ENCODE measurements around the gene ZNRF1.
A peak's percentile ranks its signal among the peaks of the same experiment; 100 is the strongest.

ZNRF1 gene

DNA sequence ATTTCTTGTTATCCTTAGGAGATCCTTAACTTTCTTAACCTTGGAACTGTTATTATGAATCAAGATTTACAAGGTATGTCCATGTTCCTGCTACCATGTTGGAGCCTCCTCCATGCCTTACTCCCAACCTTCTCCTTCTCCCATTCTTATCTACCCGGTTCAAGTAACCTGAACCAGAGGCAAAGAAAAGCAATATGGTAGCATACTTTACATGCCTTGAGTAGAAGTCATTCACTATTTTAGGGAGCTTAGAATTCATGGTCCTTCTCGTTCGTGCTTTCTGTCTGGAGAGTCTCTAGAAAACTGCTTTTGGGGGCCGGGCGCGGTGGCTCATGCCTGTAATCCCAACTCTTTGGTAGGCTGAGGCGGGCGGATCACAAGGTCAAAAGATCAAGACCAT lies 80.1 kb downstream of the ZNRF1 start:
- DNase-seq (ENCODE audit: low read depth) = no peak
- H3K4me3 ChIP-seq (ENCODE audit: low read depth, low read length) = no peak overlapping the region
- TF ChIP-seq MAX (IDR thresholded peaks at IDR 0.05; ENCODE audit: low read depth, low read length) (no peak), MYC (IDR thresholded peaks at IDR 0.05; ENCODE audit: low read depth, low read length) (no peak), POLR2A (IDR thresholded peaks at IDR 0.05; ENCODE audit: extremely low read depth, insufficient read length) (no peak), CTCF (IDR thresholded peaks at IDR 0.05; ENCODE audit: low read depth, low read length) (no peak)

DNA sequence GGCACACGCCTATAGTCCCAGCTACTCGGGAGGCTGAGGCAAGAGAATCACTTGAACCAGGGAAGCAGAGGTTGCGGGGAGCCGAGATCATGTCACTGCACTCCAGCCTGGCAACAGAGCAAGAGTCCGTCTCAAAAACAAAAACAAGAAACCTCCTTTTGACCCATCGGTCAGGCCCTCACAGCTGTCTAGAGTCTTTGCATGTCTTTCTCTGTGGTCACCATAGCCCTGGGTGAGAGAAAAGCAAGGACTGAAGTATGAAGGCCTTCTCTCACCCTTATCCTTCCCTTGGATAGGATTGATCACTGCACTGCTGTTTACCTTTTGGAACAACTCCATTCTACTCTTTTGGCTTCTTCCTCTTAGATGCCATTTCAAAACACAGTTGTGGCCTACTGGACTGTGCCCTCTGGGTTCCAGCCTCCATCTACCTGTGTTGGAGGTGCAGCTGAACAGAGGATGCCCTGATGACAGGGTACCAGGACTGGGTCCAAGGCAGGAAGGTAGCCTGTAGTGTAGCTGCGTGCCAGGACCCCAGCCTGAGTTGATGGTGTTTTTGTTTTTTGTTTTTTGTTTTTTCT lies 80.6 kb downstream of the ZNRF1 start:
- DNase-seq (ENCODE audit: low read depth) = no peak
- no peak overlapping the region for H3K4me3 ChIP-seq (ENCODE audit: low read depth, low read length)
- no peak for TF ChIP-seq CTCF (IDR thresholded peaks at IDR 0.05; ENCODE audit: low read depth, low read length)
- TF ChIP-seq MAX (IDR thresholded peaks at IDR 0.05; ENCODE audit: low read depth, low read length) = no peak
- TF ChIP-seq MYC (IDR thresholded peaks at IDR 0.05; ENCODE audit: low read depth, low read length) = no peak
- no peak for TF ChIP-seq POLR2A (IDR thresholded peaks at IDR 0.05; ENCODE audit: extremely low read depth, insufficient read length)

GRCh38 chr16:75080205-75081029 lies 81.6 kb downstream of the ZNRF1 start:
- DNase-seq (ENCODE audit: low read depth) = peak; percentile 71
- H3K4me3 ChIP-seq (ENCODE audit: low read depth, low read length) = no peak overlapping the region
- TF ChIP-seq CTCF (IDR thresholded peaks at IDR 0.05; ENCODE audit: low read depth, low read length) (no peak), POLR2A (IDR thresholded peaks at IDR 0.05; ENCODE audit: extremely low read depth, insufficient read length) (no peak), MAX (IDR thresholded peaks at IDR 0.05; ENCODE audit: low read depth, low read length) (no peak), MYC (IDR thresholded peaks at IDR 0.05; ENCODE audit: low read depth, low read length) (no peak)

DNA sequence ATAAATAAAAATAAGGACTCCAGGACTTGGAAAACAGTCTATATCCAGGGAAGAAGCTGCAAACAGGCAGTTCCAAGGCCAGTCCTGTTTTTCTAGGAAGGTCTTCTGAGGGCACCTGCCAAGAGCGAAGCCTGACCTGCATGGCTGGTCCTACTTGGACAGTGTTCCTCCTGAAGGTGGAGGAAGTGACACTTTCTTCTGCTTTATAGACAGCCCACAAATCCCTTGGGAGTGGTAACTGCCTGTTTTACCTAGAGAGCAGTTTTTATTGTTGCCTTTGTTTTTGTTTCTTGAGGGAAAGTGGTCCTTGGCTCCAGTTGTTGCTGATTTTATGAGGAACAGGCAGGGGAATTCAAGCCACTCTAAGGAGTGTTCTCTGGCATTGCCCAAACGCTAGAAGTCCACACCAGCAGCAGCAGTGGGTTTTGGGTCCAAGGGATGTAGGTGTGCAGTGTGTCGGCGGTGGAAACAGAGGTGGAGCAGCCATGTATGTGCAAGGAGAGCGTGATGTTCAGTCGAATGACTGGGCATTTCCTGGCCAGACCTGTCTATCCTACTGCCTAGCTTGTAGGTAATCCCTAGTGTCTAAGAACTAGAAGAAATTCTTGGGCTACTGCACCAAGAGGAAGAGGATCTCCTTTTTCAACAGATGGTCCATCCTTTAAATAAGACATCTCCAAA lies 82.5 kb downstream of the ZNRF1 start:
- peak; percentile 89 for DNase-seq (ENCODE audit: low read depth)
- TF ChIP-seq CTCF (IDR thresholded peaks at IDR 0.05; ENCODE audit: low read depth, low read length) (no peak), MAX (IDR thresholded peaks at IDR 0.05; ENCODE audit: low read depth, low read length) (no peak), POLR2A (IDR thresholded peaks at IDR 0.05; ENCODE audit: extremely low read depth, insufficient read length) (no peak), MYC (IDR thresholded peaks at IDR 0.05; ENCODE audit: low read depth, low read length) (no peak)
- peak overlapping the region; percentile 13 for H3K4me3 ChIP-seq (ENCODE audit: low read depth, low read length)

GRCh38 chr16:75083813-75084212 lies 85.0 kb downstream of the ZNRF1 start:
- TF ChIP-seq MAX (IDR thresholded peaks at IDR 0.05; ENCODE audit: low read depth, low read length) (no peak), MYC (IDR thresholded peaks at IDR 0.05; ENCODE audit: low read depth, low read length) (no peak), POLR2A (IDR thresholded peaks at IDR 0.05; ENCODE audit: extremely low read depth, insufficient read length) (no peak), CTCF (IDR thresholded peaks at IDR 0.05; ENCODE audit: low read depth, low read length) (no peak)
- DNase-seq (ENCODE audit: low read depth) = no peak

More at GRCh38 chr16:75083813-75084212, 85.0 kb downstream of the ZNRF1 start:
- no peak overlapping the region for H3K4me3 ChIP-seq (ENCODE audit: low read depth, low read length)
